HEK293 (cell line): Measurements from ENCODE around the gene ETS2.

Experiments used
- CTCF ChIP-seq: fragments of 450-650 bp; formaldehyde crosslinking; IDR thresholded peaks from 2 replicates; pipeline ENCODE4 v1.5.1; 2016; ENCODE audit warnings: missing biosample characterization, missing genetic modification characterization
- MZF1 ChIP-seq: fragments of 450-650 bp; formaldehyde crosslinking; IDR thresholded peaks from 2 replicates; pipeline ENCODE4 v1.5.1; 2017; ENCODE audit warnings: missing biosample characterization, missing genetic modification characterization, borderline replicate concordance
- WT1 ChIP-seq: fragments of 450-650 bp; formaldehyde crosslinking; IDR thresholded peaks from 2 replicates; pipeline ENCODE4 v1.5.1; 2016; ENCODE audit warnings: missing biosample characterization, missing genetic modification characterization
- ZNF23 ChIP-seq: fragments of 450-650 bp; formaldehyde crosslinking; IDR thresholded peaks from 2 replicates; pipeline ENCODE4 v1.5.1; 2016; ENCODE audit warnings: missing biosample characterization, missing genetic modification characterization, borderline replicate concordance
- ZNF629 ChIP-seq: fragments of 450-650 bp; formaldehyde crosslinking; IDR thresholded peaks from 2 replicates; pipeline ENCODE4 v1.5.1; 2017; ENCODE audit warnings: missing biosample characterization, missing genetic modification characterization
- ZNF785 ChIP-seq: fragments of 450-650 bp; formaldehyde crosslinking; IDR thresholded peaks from 2 replicates; pipeline ENCODE4 v1.5.1; 2016; ENCODE audit warnings: missing biosample characterization, missing genetic modification characterization

GRCh38 chr21:38794978-38795377, 10.8 kb upstream of the ETS2 start:
- TF ChIP-seq ZNF23 (tag by site-specific recombination) (no peak), WT1 (tag by site-specific recombination) (no peak), CTCF (tag by site-specific recombination) (no peak), ZNF629 (tag by site-specific recombination) (no peak), ZNF785 (tag by site-specific recombination) (no peak), MZF1 (tag by site-specific recombination) (no peak)
